Endodermal cell (in vitro differentiated cells): ENCODE measurements around the gene GNG12. TPM values are rescaled to one million over a fixed set of nuclear protein-coding genes. Genes with fewer than 3 reads are reported as not detected.

Experiments
- DNase-seq: peaks from one replicate; pipeline ENCODE4 v3.0.0-alpha.2; 2017
- H3K27ac ChIP-seq: 2 replicates; pipeline ENCODE4 v1.5.1; 2013; ENCODE audit warnings: mild to moderate bottlenecking, low read depth, low read length, moderate library complexity
- H3K27me3 ChIP-seq: 2 replicates; pipeline ENCODE4 v1.6.1; 2013; ENCODE audit warnings: mild to moderate bottlenecking, low read length, moderate library complexity; ENCODE audit not compliant: insufficient read depth, control insufficient read depth, poor library complexity, severe bottlenecking
- H3K36me3 ChIP-seq: 2 replicates; pipeline ENCODE4 v1.7.0; 2013; ENCODE audit warnings: mild to moderate bottlenecking, low read length, moderate library complexity; ENCODE audit not compliant: control insufficient read depth, insufficient read depth
- H3K4me1 ChIP-seq: one replicate; pipeline ENCODE4 v1.7.0; 2013; ENCODE audit warnings: low read length; ENCODE audit not compliant: control insufficient read depth, insufficient read depth
- H3K4me3 ChIP-seq: 2 replicates; pipeline ENCODE4 v1.5.1; 2013; ENCODE audit warnings: mild to moderate bottlenecking, low read length, moderate library complexity
- H3K9ac ChIP-seq: 2 replicates; pipeline ENCODE4 v1.6.1; 2013; ENCODE audit warnings: mild to moderate bottlenecking, low read length, moderate library complexity; ENCODE audit not compliant: poor library complexity, severe bottlenecking; ENCODE audit errors: extremely low read depth
- H3K9me3 ChIP-seq: 2 replicates; pipeline ENCODE4 v1.6.1; 2013; ENCODE audit warnings: mild to moderate bottlenecking, low read length, moderate library complexity; ENCODE audit not compliant: control insufficient read depth
- H3K27ac Mint-ChIP-seq: 2 replicates; pipeline ENCODE4 v1.8.0; 2020; ENCODE audit warnings: mixed read lengths
- H3K27me3 Mint-ChIP-seq: 2 replicates; pipeline ENCODE4 v1.8.0; 2021; ENCODE audit warnings: mild to moderate bottlenecking, mixed read lengths; ENCODE audit not compliant: insufficient read depth
- H3K36me3 Mint-ChIP-seq: 2 replicates; pipeline ENCODE4 v1.8.0; 2020; ENCODE audit warnings: low read depth, mixed read lengths
- H3K4me1 Mint-ChIP-seq: 2 replicates; pipeline ENCODE4 v1.8.0; 2020; ENCODE audit warnings: mixed read lengths
- H3K4me3 Mint-ChIP-seq: 2 replicates; pipeline ENCODE4 v1.8.0; 2020; ENCODE audit warnings: mild to moderate bottlenecking, moderate library complexity, mixed read lengths
- H3K9me3 Mint-ChIP-seq: 2 replicates; pipeline ENCODE4 v1.8.0; 2020; ENCODE audit warnings: mild to moderate bottlenecking, mixed read lengths
- CTCF ChIP-seq: fragments of 200-600 bp; sonication (generic); conservative IDR thresholded peaks from 2 replicates; pipeline ENCODE4 v1.5.0; 2021; ENCODE audit warnings: antibody characterized with exemption, mild to moderate bottlenecking
- WGBS, 2 experiments: methylation state at CpG; one replicate each; pipeline versions ENCODE4 v1.1.5 to v1.1.7; 2013; ENCODE audit warnings: missing lambda C conversion rate in 2 of 2, mixed read lengths in 1 of 2; ENCODE audit not compliant: insufficient coverage in 1 of 2, insufficient read length in 1 of 2; 5-methylcytosine and 5-hydroxymethylcytosine counted together
- total RNA-seq, 2 donors: library from RNA; stranded (reverse); fragmentation: NEBNext Ultra II Directional in 1 of 2; extraction: Animal tissue kit (Norgen Biotek cat#: 25700) in 1 of 2; gene quantifications; 2 replicates in 1 of 2; 3 replicates in 1 of 2; pipeline ENCODE4 v1.2.1, GENCODE V29; 2021

Gene GNG12
- total RNA-seq, 2 donors from 2014 or later: 7.7 to 9.2 TPM

- Histone ChIP-seq H3K36me3 (no peaks in the 10 kb centered on the region), H3K27ac (no peak overlapping the region), H3K9ac (no peak overlapping the region), H3K9me3 (no peaks in the 10 kb centered on the region), H3K4me3 (no peak overlapping the region), H3K27me3 (no peaks in the 10 kb centered on the region), H3K4me1 (no peaks in the 10 kb centered on the region)
- H3K4me3 Mint-ChIP-seq: no peak overlapping the region
- H3K9me3 Mint-ChIP-seq: no peaks in the 10 kb centered on the region
- H3K27me3 Mint-ChIP-seq: peaks cover 2% of the 10 kb centered on the region
- H3K4me1 Mint-ChIP-seq: no peaks in the 10 kb centered on the region
- no peak overlapping the region for H3K27ac Mint-ChIP-seq
- TF ChIP-seq CTCF: no peak
- H3K36me3 Mint-ChIP-seq: no peaks in the 10 kb centered on the region
- WGBS, 2 experiments: 80 to 86% methylated on average over 2 of the region's 2 CpGs
- no peak for DNase-seq
Observed at GRCh38 chr1:67860776-67861175, 27.5 kb upstream of the GNG12 start.

GRCh38 chr1:67856921-67857320 is 23.7 kb upstream of the GNG12 start:
- no peak overlapping the region for H3K27ac Mint-ChIP-seq
- H3K27me3 Mint-ChIP-seq: peaks cover 2% of the 10 kb centered on the region
- Histone ChIP-seq H3K27ac (no peak overlapping the region), H3K4me1 (no peaks in the 10 kb centered on the region), H3K9ac (no peak overlapping the region), H3K9me3 (no peaks in the 10 kb centered on the region), H3K36me3 (no peaks in the 10 kb centered on the region), H3K4me3 (no peak overlapping the region), H3K27me3 (peaks cover 7% of the 10 kb centered on the region)
- no peaks in the 10 kb centered on the region for H3K9me3 Mint-ChIP-seq
- no peak overlapping the region for H3K4me3 Mint-ChIP-seq
- no peaks in the 10 kb centered on the region for H3K36me3 Mint-ChIP-seq
- no peak for DNase-seq
- TF ChIP-seq CTCF: no peak
- H3K4me1 Mint-ChIP-seq: no peaks in the 10 kb centered on the region
- WGBS, 2 experiments: 96 to 97% methylated on average over 4 of the region's 4 CpGs

- Histone ChIP-seq H3K9ac (no peak overlapping the region), H3K4me1 (no peaks in the 10 kb centered on the region), H3K4me3 (no peak overlapping the region), H3K27ac (no peak overlapping the region), H3K27me3 (peaks cover 7% of the 10 kb centered on the region), H3K9me3 (no peaks in the 10 kb centered on the region), H3K36me3 (no peaks in the 10 kb centered on the region)
- peaks cover 2% of the 10 kb centered on the region for H3K27me3 Mint-ChIP-seq
- no peak overlapping the region for H3K27ac Mint-ChIP-seq
- no peak for TF ChIP-seq CTCF
- WGBS, 2 experiments: 77% methylated on average over 2 of the region's 2 CpGs; no CpG with 5 or more reads in 1 of the 2 experiments
- no peak overlapping the region for H3K4me3 Mint-ChIP-seq
- no peaks in the 10 kb centered on the region for H3K4me1 Mint-ChIP-seq
- H3K36me3 Mint-ChIP-seq: no peaks in the 10 kb centered on the region
- no peaks in the 10 kb centered on the region for H3K9me3 Mint-ChIP-seq
- no peak for DNase-seq
Observed at GRCh38 chr1:67855961-67856360, 22.7 kb upstream of the GNG12 start.
